GM21737 (cell line): ENCODE measurements around the gene ALPK1.
"Not testable (repeated sequence)": the region's sequence is repeated elsewhere in the genome, so short reads cannot be mapped to it uniquely, and the experiment has no call there.

Experiments
- ATAC-seq: cut with Tn5 transposase; IDR thresholded peaks from one replicate; pipeline ENCODE4 v1.9.1; 2021; ENCODE audit warnings: mild to moderate bottlenecking, moderate library complexity; ENCODE audit not compliant: unreplicated experiment

ALPK1 gene

GRCh38 chr4:112377594-112378242 is 80.5 kb downstream of the ALPK1 start:
- no peak for ATAC-seq

- ATAC-seq = no peak
Observed at GRCh38 chr4:112378243-112378620, 81.1 kb downstream of the ALPK1 start.

- ATAC-seq = no peak
Observed at GRCh38 chr4:112378858-112379257, 81.7 kb downstream of the ALPK1 start.

- ATAC-seq = no peak
Observed at GRCh38 chr4:112379306-112379705, 82.1 kb downstream of the ALPK1 start.

GRCh38 chr4:112381996-112382692 is 85.0 kb downstream of the ALPK1 start:
- ATAC-seq = no peak

GRCh38 chr4:112386071-112386470 is 88.9 kb downstream of the ALPK1 start:
- no peak for ATAC-seq

GRCh38 chr4:112402098-112402497 is 104.9 kb downstream of the ALPK1 start:
- no peak for ATAC-seq

GRCh38 chr4:112403101-112403945 is 106.2 kb downstream of the ALPK1 start:
- ATAC-seq = no peak

GRCh38 chr4:112410364-112410763 is 113.2 kb downstream of the ALPK1 start:
- no peak for ATAC-seq

GRCh38 chr4:112410804-112411203 is 113.6 kb downstream of the ALPK1 start:
- no peak for ATAC-seq

GRCh38 chr4:112411781-112412550 is 114.8 kb downstream of the ALPK1 start:
- ATAC-seq = no peak

GRCh38 chr4:112416464-112416863 is 119.3 kb downstream of the ALPK1 start:
- ATAC-seq = no peak

- ATAC-seq = no peak
Observed at GRCh38 chr4:112418092-112418491, 120.9 kb downstream of the ALPK1 start.

- no peak for ATAC-seq
Observed at GRCh38 chr4:112421911-112422310, 124.7 kb downstream of the ALPK1 start.

GRCh38 chr4:112422644-112423043 is 125.5 kb downstream of the ALPK1 start:
- ATAC-seq = no peak

- ATAC-seq = no peak
Observed at GRCh38 chr4:112423591-112423990, 126.4 kb downstream of the ALPK1 start.

- no peak for ATAC-seq
Observed at GRCh38 chr4:112425823-112426222, 128.7 kb downstream of the ALPK1 start.

- no peak for ATAC-seq
Observed at GRCh38 chr4:112426416-112426815, 129.2 kb downstream of the ALPK1 start.

GRCh38 chr4:112431158-112431557 is 134.0 kb downstream of the ALPK1 start:
- ATAC-seq = no peak

- no peak for ATAC-seq
Observed at GRCh38 chr4:112436987-112437386, 139.8 kb downstream of the ALPK1 start.

- not testable (repeated sequence) for ATAC-seq
Observed at GRCh38 chr4:112442226-112442625, 145.1 kb downstream of the ALPK1 start.
